GM10847 (cell line): ENCODE data around the gene COX4I1.

ENCODE experiments used
- POLR2A ChIP-seq: IDR thresholded peaks from 2 replicates; pipeline ENCODE4 v1.6.1; 2011; ENCODE audit not compliant: insufficient read length; ENCODE audit errors: extremely low read depth

The COX4I1 gene

DNA sequence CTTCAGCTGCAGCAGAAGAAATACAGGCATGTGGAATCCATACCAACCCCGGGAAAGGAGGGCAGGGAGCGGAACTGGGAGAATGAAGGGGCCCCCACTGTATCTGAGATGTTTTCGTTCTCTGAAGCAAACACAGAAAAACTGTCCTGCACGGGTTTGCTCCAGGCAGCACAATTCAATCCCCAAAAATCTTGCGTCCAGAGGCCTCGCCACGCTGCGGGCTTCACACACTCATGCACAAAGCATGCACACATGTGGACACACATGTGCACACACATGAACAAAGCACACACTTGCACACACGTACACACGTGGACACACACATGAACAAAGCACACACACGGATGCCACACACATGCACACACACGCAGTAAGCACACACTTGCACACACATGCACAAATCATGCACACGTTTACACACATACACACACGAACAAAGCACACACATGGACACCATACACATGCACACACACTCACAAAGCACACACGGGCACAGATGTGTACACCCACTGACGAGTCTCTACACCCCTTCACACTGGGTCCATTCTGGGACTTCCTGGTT, 27.3 kb downstream of the COX4I1 start:
- TF ChIP-seq POLR2A = no peak

DNA sequence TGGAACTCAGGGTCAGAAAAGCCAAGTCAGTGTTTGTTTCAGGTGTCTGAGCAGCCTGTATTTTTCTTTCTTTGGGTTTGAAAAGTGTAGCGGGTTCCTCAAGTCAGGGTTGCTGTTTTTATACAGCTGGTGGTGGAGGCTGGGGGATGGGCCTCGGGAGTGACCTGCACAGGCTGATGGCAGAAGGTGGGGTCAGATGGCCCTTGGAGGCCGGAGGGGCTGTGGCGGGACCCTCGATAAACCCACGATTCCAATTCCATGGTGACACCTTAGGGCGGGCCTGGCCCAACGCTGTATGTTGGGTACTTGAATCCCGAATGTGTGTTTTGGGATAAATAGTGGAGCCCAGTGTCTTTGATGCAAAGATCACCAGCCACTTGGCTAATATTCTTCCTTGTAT, 28.7 kb downstream of the COX4I1 start:
- TF ChIP-seq POLR2A = no peak

DNA sequence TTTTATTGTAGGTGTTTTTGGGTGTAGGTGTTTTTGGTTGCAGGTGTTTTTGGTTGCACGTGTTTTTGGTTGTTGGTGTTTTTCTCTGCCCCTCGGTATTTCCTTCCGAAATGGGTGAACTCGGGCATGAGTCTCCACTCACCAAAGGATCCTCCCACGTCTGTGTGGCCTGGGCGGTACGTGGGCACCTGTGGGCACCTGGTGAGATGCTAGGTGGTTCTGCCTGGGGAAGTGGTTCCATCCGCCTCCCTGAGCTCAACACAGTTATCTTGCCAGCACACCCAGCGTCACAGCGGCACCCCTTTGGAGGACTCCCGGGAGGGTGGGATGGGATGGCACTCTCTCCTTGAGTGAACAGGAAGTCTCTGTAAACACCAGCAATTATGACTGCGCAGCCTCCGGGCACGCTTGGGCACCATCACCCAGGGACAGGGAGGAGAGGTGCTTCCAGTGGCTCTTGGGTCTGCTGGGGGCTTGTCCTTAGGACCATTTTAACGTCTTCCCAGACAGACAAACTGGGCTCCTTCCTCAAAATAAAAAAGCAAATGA, 29.8 kb downstream of the COX4I1 start:
- TF ChIP-seq POLR2A = no peak

DNA sequence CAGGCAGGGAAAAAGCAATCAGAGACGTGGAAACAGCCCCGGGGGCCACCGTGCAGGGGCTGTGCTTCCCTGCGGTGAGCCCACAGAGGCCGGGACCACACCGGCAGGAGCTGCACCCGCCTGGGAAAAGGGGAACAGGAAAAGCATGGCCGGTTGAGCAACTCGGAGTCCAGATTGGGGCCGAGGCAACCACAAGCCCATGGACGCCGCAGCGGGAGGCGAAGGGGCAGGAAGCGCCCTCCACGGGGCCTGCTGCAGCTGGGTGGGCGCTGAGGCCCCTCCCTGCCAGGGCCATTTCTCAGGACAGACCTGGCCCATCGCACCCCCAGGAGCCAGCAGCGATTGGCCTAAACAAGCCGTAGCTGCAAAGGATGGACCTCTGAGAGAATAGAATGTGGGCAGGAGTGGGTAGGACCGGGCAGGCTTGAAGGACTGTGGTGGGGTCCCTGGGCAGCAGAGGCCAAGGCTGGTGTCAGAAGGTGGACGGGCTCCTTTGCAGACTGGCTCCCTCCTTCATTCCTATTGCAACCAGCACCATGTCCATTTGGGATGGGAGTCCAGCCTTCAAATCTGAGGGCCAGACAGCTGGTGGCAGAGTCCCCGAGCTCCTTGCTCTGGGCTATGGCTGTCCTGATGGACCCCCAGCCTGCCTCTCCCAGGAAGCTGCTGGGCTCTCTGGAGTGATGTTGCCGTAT, 30.4 kb downstream of the COX4I1 start:
- TF ChIP-seq POLR2A = no peak

DNA sequence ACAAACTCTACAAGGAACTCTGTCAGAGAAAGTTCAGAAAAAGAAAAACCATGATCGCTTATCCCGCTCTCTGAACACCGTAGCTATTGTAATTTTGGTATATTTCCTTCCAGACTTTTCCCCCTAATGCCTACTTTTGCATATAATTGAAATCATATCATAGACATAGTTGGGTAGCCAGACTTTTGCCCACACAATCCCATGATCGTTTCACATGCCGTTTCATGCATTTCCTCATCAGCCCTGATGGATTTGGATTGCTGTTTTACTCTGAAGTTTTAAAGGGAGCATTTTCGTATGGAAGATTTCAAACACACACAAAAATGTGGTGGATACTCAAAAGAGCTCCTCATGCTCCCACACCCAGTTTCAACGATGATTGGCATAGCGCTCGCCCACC, 31.3 kb downstream of the COX4I1 start:
- no peak for TF ChIP-seq POLR2A

DNA sequence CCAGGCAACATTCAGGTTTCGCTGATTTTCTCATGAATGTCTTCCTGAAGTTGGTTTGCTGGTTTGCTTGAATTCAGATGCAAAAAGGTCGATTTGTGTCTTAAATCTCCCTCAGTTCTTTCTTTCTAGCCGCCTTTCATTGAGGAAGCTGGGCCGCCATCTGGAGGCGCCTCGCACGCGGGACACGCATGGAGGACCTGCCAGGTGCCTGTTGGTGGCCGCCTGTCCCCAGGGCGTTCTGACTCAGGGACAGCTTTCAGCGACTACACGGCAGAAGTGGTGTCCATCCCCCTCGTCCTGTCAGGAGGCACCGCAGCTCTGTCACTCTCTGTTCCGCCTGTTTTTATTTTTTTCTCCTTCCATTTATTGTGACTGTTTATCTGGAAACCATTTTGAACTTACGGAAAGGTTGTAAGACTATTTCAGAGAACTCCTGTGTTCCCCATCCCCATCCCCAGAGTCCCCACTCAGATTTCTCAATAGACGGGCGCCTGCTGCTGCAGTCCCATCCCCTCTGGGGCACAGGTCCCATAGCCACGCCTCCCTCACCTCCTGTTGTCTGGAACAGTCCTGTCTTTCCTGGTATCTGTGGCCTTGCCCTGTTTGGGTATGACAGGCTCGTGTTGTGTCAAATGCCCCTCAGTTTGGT, 33.2 kb downstream of the COX4I1 start:
- no peak for TF ChIP-seq POLR2A

DNA sequence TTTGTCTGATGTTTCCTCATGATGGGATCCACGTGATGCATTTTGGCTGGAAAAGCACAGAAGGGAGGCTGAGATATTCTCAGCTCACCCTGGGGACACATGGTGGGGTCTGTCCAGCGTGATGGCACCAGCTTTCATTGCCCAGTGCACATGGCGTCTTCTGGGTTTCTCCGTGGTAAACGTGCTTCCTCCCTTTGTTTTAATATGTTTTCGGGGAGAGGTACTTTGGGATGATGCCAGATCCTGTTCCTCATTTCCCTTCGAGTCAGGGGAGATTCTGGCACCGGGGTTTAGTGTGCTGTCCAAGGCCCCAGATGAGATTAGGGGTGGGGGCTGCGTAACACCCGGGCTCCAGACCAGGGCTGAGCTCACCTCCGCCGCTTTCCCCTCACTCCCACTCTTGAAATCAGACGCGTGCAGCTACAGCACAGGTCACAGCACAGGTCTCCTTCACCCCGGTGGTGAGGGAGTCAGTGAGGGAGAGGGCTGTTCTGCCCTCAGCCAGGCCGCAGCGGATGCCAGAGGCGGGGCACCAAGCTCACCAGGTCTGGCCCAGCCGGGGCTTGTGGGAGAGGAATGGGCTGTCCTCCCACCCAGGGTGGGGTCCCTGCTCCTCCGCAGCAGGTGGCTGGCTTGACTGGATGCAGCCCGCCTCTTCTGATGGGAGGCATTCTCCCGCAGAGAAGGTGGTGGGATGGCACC, 33.9 kb downstream of the COX4I1 start:
- TF ChIP-seq POLR2A = no peak

DNA sequence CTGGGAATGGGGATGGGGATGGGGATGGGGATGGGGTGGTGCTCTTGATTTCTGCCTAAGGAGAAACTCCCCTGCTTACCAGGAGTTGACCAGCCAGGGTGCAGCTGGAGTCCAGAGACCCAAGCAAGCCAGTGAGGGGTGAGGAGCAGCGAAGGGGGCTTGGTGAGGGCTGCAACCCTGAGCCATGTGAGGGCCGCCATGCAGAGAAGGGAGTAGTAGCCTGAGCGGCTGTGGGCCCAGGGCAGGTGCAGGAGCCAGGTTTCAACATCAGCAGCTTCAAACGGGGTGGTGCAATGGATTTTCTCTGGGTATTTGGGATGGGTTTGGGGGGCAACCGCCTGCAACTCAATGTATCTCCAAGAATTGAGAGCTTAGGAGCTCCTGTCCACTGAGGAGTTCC, 35.2 kb downstream of the COX4I1 start:
- no peak for TF ChIP-seq POLR2A

DNA sequence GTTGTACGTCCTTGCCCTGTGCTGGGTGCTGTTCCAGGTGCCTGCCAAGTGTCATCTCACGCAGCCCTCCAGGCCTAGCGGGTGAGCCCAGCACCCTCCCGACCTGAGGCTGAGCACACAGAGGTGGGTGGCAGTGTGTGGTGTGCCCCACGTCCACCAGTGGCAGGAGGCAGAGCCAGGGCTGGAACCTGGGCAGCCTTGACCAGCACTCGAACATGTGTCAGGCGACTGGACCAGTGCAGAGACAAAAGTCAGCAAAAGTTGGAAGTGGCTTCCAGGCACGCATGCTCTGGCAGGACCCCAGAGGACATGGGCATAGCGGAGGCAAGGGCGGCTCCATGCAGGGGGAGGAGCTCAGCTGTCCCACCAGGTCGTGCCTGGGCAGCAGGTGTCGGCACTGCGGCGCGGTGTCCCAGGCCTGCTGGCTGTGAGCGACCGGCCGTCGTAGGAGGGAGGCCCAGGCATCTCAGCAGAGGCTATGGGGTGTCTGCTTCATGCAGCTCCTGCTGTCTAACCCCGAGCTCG, 35.8 kb downstream of the COX4I1 start:
- no peak for TF ChIP-seq POLR2A

DNA sequence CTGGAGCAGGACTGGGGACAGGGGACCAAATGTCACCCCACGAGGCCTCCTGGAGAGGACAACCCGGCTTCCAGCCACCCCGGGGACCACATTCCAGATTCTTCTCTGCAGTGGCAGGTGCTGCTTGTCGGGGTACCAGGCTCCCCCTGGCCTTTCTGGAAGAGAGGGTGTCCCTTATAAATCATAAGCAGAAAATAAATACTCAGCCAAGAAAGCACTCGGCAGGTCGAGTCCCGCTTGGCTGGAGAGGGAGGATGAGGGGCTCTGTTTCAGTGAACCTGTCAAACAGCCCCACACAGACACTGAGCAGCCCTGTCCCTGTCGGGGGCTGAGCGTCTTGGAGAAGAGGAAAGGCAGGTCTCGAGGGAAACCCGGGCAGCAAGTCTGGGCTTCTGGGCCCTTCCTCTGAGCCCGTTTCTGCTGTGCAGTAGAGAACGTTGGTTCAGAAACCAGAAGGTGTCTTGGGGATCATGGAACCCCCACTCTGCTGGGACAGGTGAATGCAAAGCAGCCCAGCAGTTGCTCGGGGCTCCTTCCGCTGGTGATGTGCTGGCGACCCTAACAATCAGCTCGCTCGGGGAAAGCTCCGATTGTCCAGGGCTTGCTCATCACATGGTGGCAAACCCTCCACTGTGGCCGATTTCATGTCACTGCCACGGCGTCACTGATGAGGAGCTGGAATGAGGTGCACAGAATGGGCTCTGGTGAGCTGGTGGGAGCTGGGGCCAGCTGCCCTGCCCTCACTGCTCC, 36.6 kb downstream of the COX4I1 start:
- TF ChIP-seq POLR2A = no peak

DNA sequence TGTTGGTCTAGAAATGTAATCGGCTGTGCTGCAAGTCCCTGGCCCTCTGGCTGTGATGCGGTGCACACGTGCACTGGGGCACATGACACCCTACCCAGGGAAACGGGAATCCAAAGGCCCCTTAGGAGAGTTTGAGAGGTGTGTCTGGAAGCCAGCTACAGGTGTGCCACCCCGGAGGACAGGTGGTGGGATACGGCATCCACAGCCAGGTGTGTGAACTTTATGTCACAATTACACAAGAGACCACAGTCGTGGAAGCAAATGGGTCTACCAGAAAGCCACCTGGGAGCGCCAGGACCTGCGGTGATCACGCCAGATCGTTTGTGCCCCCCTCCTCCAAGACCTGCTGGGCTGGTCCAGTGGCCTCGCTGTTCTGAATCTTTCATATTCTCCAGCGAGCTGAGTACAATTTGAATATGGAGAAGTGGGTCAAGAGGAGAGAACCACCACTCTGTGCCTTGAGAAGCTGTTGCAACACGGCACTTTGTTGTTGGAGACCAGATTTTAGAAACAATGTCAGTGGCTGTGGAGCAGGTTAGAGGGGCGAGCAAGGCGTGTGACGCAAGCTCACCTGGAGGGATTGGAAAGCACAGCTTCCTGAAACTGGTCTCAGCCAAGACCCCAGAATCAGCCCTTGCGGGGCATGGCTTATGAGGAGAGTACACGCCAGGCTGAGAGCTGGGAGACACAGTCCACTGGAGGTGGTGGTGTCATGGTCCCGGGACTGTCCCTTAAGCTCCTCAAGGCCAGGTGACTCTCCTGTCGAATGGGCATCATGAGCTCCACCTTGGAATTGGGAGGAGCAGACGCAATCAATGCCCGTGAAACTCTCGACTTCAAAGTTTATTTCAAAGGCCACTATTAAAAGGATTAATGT, 37.4 kb downstream of the COX4I1 start:
- no peak for TF ChIP-seq POLR2A

DNA sequence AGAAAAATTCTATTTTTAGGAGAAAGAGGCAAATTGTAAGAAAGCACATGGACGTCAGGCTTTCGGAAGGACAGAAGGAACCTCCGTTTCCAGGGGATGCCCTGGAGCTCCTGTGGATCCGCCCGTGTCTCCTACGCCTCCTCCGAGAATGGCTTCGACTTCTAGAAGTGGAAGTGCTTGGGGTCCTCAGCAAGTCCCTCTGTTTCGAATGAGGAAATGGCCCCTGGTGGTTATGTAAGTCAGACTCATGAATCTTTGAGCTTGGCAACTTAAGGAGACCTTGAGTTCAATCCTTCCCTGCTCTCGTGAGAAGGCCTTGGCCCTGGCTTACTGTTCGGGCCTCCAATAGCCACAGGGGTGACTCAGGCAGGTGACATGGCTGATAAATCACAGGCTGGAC, 38.9 kb downstream of the COX4I1 start:
- no peak for TF ChIP-seq POLR2A

DNA sequence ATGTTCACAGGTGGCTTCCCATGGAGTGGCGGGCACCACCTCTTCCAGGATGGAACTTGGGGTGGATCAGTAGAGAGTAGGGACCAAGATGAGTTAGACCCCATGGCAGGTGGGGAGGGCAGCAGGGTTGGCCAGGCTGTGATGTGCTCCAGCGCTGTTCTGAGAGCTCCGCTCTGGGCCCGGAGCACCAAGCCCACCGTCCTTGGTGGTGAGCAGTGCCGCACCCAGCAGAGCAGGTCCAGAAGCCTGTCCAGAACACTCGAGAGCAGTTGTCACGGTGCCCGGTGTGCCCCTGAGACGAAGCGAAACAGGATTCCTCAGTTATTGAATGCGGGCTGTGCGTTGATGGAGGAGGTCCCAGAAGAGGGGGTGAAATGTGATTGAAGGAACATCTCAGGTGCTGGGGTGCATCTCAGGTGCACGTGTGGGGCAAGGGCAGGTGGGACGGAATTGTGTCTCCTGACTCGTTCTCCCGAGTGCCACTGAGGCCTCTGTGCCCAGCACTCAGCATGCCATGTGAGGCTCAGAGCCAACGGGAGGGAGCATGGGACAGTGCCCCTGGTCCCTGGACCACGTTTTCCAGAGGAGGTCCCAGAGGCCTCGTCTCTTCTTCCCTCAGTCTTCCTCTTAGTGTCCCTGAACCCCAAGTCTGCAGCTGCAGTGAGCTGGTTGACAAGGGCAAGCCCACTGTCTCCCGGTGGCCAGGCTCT, 39.5 kb downstream of the COX4I1 start:
- TF ChIP-seq POLR2A = no peak
